Neural crest cell (in vitro differentiated cells): Measurements from ENCODE around the gene MXI1. TPM values are rescaled to one million over a fixed set of nuclear protein-coding genes. Genes with fewer than 3 reads are reported as not detected.

ENCODE experiments used
- DNase-seq: peaks from one replicate; pipeline ENCODE4 v3.0.0; 2021; ENCODE audit warnings: low read depth, mixed read lengths, low spot score
- H3K27ac Mint-ChIP-seq: one replicate; pipeline ENCODE4 v1.8.0; 2021; ENCODE audit warnings: mild to moderate bottlenecking, mixed read lengths; ENCODE audit not compliant: unreplicated experiment
- H3K27me3 Mint-ChIP-seq: 2 replicates; pipeline ENCODE4 v1.8.0; 2021; ENCODE audit warnings: low read depth, mild to moderate bottlenecking, mixed read lengths
- H3K36me3 Mint-ChIP-seq: 2 replicates; pipeline ENCODE4 v1.8.0; 2021; ENCODE audit warnings: low read depth, mild to moderate bottlenecking, mixed read lengths
- H3K4me1 Mint-ChIP-seq: 2 replicates; pipeline ENCODE4 v1.8.0; 2021; ENCODE audit warnings: mixed read lengths
- H3K4me3 Mint-ChIP-seq: one replicate; pipeline ENCODE4 v1.8.0; 2021; ENCODE audit warnings: mild to moderate bottlenecking, mixed read lengths
- H3K9me3 Mint-ChIP-seq: 2 replicates; pipeline ENCODE4 v1.8.0; 2021; ENCODE audit warnings: mixed read lengths
- CTCF ChIP-seq: fragments of 200-600 bp; sonication (generic); conservative IDR thresholded peaks from 2 replicates; pipeline ENCODE4 v1.5.0; 2021; ENCODE audit warnings: antibody characterized with exemption, mild to moderate bottlenecking
- total RNA-seq: library from RNA; stranded (reverse); gene quantifications from 2 replicates; pipeline ENCODE4 v1.2.1, GENCODE V29; 2021

MXI1 gene
- total RNA-seq, 1 donor from 2014 or later = 18.6 TPM

- no peak for TF ChIP-seq CTCF
- Mint-ChIP-seq H3K4me1 (peaks cover 39% of the 10 kb centered on the region), H3K4me3 (no peak overlapping the region), H3K36me3 (no peaks in the 10 kb centered on the region), H3K27me3 (peaks cover 6% of the 10 kb centered on the region), H3K27ac (no peak overlapping the region), H3K9me3 (no peaks in the 10 kb centered on the region)
- no peak for DNase-seq
Measured at GRCh38 chr10:110220398-110220797, 13.0 kb downstream of the MXI1 start.

- Mint-ChIP-seq H3K36me3 (no peaks in the 10 kb centered on the region), H3K27ac (no peak overlapping the region), H3K9me3 (no peaks in the 10 kb centered on the region), H3K4me1 (peaks cover 35% of the 10 kb centered on the region), H3K4me3 (peak overlapping the region; percentile 78), H3K27me3 (peaks cover 6% of the 10 kb centered on the region)
- no peak for TF ChIP-seq CTCF
- no peak for DNase-seq
Measured at GRCh38 chr10:110221044-110221720, 13.8 kb downstream of the MXI1 start.

GRCh38 chr10:110221721-110222261 lies 14.4 kb downstream of the MXI1 start:
- DNase-seq = no peak
- Mint-ChIP-seq H3K27me3 (peaks cover 6% of the 10 kb centered on the region), H3K27ac (peak overlapping the region; percentile 94), H3K4me3 (peak overlapping the region; percentile 78), H3K9me3 (no peaks in the 10 kb centered on the region), H3K4me1 (peaks cover 35% of the 10 kb centered on the region), H3K36me3 (no peaks in the 10 kb centered on the region)
- TF ChIP-seq CTCF = no peak

GRCh38 chr10:110222641-110223297 lies 15.4 kb downstream of the MXI1 start:
- TF ChIP-seq CTCF = no peak
- H3K27me3 Mint-ChIP-seq = peaks cover 6% of the 10 kb centered on the region
- H3K4me1 Mint-ChIP-seq = peaks cover 35% of the 10 kb centered on the region
- H3K4me3 Mint-ChIP-seq = peak overlapping the region; percentile 78
- H3K27ac Mint-ChIP-seq = no peak overlapping the region
- H3K36me3 Mint-ChIP-seq = no peaks in the 10 kb centered on the region
- H3K9me3 Mint-ChIP-seq = no peaks in the 10 kb centered on the region
- no peak for DNase-seq

- no peak for TF ChIP-seq CTCF
- H3K36me3 Mint-ChIP-seq = no peaks in the 10 kb centered on the region
- no peaks in the 10 kb centered on the region for H3K9me3 Mint-ChIP-seq
- H3K4me1 Mint-ChIP-seq = peaks cover 36% of the 10 kb centered on the region
- H3K4me3 Mint-ChIP-seq = peak overlapping the region; percentile 86
- H3K27ac Mint-ChIP-seq = no peak overlapping the region
- DNase-seq = no peak
- peaks cover 6% of the 10 kb centered on the region for H3K27me3 Mint-ChIP-seq
Measured at GRCh38 chr10:110223298-110223925, 16.0 kb downstream of the MXI1 start.
